GM19372 (cell line): ENCODE measurements around the gene TBC1D30.

Experiments
- ATAC-seq: cut with Tn5 transposase; IDR thresholded peaks from one replicate; pipeline ENCODE4 v1.9.1; 2021; ENCODE audit warnings: mild to moderate bottlenecking, low read depth, moderate library complexity; ENCODE audit not compliant: unreplicated experiment

Gene TBC1D30

GRCh38 chr12:64858882-64859605 lies 34.6 kb downstream of the TBC1D30 start:
- ATAC-seq = no peak

GRCh38 chr12:64860446-64860998 lies 36.1 kb downstream of the TBC1D30 start:
- ATAC-seq = no peak

GRCh38 chr12:64864319-64864718 lies 39.9 kb downstream of the TBC1D30 start:
- ATAC-seq = no peak

- no peak for ATAC-seq
Observed at GRCh38 chr12:64875186-64875585, 50.7 kb downstream of the TBC1D30 start.

GRCh38 chr12:64876388-64877071 lies 52.1 kb downstream of the TBC1D30 start:
- peak; percentile 7 for ATAC-seq

GRCh38 chr12:64877363-64878004 lies 53.0 kb downstream of the TBC1D30 start:
- peak; percentile 78 for ATAC-seq

GRCh38 chr12:64882687-64883086 lies 58.2 kb downstream of the TBC1D30 start:
- ATAC-seq = no peak

GRCh38 chr12:64883264-64884163 lies 59.1 kb downstream of the TBC1D30 start:
- ATAC-seq = no peak

- ATAC-seq = no peak
Observed at GRCh38 chr12:64884164-64884542, 59.7 kb downstream of the TBC1D30 start.

GRCh38 chr12:64884728-64885127 lies 60.3 kb downstream of the TBC1D30 start:
- ATAC-seq = no peak

GRCh38 chr12:64889434-64890216 lies 65.2 kb downstream of the TBC1D30 start:
- ATAC-seq = no peak

GRCh38 chr12:64890873-64891468 lies 66.5 kb downstream of the TBC1D30 start:
- no peak for ATAC-seq

- ATAC-seq = no peak
Observed at GRCh38 chr12:64891629-64892028, 67.2 kb downstream of the TBC1D30 start.

GRCh38 chr12:64892561-64892960 lies 68.1 kb downstream of the TBC1D30 start:
- ATAC-seq = no peak

- ATAC-seq = no peak
Observed at GRCh38 chr12:64893961-64894360, 69.5 kb downstream of the TBC1D30 start.

GRCh38 chr12:64894827-64895475 lies 70.5 kb downstream of the TBC1D30 start:
- no peak for ATAC-seq

- ATAC-seq = no peak
Observed at GRCh38 chr12:64895526-64895925, 71.1 kb downstream of the TBC1D30 start.

GRCh38 chr12:64900540-64900939 lies 76.1 kb downstream of the TBC1D30 start:
- ATAC-seq = no peak
